AG08396 (cell line): ENCODE data around the gene PIP5K1B.

Experiments used
- DNase-seq: peaks from one replicate; pipeline ENCODE4 v3.0.0; 2012; ENCODE audit warnings: low spot score, mixed read lengths

Gene PIP5K1B

DNA sequence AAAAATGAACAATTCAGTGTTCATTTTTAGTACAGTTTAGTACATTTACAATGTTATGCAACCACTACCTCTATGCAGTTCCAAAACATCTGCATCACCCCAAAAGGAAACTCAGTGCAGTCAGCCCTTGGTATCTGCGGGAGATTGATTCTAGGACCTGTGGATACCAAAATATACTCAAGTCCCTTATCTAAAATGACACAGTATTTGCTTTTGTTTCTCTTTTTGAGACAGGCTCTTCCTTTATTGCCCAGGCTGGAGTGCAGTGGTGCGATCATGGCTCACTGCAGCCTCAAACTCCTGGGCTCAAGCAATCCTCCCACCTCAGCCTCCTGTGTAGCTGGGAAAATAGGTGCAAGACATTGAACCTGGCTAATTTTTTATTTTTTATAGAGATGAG is 114.0 kb downstream of the PIP5K1B start:
- no peak for DNase-seq

DNA sequence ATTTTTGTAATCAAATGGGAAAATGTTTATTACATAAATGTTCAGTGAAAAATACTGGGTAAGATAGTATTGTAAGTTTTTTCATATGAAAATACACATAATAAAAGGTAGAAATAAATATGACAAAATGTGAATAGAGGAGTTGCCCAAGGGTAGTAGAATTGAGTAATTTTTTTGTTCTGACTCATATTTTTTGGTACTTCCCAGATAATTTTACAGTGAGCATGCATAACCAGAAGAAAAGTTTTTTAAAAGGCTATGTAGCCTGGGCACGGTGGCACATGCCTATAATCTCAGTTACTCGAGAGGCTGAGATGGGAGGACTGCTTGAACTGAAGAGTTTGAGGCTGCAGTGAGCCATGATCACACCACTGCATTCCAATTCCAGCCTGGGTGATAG is 116.9 kb downstream of the PIP5K1B start:
- DNase-seq, result no peak

DNA sequence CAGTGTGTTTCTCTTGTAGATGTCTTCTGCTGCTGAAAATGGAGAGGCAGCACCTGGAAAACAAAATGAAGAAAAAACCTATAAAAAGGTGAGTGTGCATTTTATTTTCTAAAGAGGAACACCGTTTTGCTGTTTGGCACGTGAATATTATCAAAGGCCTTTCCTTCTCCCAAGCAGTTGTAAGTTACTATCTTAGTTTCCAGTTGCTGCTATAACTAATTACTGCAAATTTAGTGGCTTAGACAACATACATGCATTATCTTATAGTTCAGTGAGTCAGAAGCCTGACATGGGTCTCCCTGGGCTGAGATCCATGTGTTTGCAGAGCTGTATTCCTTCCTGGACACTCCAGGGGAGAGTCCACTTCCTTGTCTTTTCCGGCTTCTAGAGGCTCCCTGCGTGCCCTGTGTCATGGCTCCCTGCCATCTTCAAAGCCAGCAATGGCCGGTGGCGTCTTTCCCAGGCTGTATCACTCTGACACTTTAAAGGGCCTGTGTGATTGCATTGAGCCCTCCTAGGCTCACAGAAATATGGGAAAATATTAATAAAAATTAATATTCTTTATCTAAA is 117.6 kb downstream of the PIP5K1B start:
- no peak for DNase-seq

DNA sequence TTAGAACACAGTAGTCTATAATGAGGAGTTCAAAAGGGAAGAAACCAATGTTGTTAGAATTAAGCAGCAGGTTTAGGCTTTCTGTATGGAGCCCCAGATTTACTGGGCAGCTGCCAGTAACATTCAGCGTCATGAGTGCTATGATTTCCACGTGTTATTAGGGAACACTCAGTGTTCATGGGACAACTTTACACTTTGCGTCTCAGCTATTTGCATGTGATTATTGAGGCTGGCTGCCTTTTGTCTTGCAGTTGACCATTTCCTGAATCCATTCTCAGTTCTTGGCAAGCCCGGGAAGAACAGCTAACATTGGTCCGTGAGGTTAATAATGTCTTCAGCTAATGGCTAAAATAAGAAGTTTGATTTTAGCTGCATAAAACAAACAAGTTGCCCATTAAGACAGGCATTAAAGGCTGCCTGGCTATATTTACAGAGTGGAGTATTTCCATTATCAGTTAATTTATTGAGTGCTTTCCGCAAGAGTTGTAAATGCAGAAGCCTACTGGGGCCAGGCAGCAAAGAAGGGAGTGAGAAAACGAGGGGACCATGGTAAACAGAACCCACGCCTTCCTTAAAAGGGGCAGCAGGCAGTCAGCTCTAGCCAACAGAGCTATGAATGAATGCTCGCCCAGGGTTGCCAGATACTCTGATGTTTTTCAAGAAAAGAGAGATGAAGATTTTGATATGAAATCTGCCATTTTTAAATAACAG is 120.9 kb downstream of the PIP5K1B start:
- no peak for DNase-seq

DNA sequence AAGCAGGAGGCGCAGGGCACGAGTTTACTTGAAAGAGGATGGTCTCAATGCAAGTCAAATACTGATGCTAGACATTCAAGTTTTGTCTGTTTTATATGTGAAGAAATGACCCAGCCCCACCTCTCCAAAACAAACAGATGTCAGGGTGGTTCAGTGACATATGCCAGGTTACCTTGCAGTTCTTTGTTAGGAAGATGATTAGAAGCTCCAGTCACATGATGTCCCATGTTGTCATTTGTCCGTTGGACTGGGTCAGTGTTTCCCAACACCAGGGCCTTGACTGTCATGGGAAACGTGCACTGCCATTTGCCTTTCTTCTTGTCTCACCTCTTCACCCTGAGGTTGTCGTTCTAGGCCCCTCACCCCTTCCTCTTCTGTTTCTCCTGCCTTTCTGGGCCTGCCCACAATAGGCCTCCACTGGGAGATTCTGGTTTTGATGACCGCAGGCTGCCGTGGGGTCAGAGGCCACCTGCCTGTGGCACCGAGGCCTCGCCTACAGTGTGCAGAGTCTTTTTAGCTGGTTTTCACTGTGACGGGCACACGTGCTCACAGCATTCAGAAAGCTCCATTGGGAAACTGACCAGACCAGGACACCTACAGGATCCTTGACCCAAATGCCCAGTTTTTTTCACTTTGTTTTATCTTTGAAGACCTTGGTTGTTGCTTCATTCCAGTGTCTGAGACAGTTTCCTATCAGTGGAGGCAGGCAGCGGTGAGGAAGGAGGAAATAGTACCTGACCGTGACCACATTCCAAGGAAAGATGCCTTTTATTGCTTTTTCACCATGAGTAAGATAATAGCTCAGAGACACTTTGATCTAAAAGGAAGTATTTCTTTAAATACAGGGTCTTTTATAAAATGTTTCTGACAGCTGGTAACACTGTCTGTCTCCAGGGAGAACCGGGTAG is 123.1 kb downstream of the PIP5K1B start:
- DNase-seq, result no peak

DNA sequence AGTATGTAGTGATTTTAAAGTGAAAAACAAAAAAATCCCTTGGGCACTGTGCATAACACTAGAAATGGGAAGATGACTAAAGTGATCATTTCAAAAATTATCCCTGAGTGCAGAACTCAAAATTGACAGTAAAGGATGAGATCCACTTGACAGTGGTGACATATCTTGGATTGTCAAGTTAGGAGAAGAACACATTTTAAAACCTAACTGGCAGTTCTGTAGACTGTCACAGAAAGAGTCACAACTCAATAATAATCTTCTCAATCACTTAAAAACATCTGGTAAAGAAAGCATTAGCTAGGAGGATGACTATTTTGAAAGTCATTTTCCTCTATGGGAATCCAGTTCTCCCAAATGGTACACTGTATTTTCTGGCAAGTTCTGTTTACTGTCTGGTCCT is 127.1 kb downstream of the PIP5K1B start:
- DNase-seq, result no peak

DNA sequence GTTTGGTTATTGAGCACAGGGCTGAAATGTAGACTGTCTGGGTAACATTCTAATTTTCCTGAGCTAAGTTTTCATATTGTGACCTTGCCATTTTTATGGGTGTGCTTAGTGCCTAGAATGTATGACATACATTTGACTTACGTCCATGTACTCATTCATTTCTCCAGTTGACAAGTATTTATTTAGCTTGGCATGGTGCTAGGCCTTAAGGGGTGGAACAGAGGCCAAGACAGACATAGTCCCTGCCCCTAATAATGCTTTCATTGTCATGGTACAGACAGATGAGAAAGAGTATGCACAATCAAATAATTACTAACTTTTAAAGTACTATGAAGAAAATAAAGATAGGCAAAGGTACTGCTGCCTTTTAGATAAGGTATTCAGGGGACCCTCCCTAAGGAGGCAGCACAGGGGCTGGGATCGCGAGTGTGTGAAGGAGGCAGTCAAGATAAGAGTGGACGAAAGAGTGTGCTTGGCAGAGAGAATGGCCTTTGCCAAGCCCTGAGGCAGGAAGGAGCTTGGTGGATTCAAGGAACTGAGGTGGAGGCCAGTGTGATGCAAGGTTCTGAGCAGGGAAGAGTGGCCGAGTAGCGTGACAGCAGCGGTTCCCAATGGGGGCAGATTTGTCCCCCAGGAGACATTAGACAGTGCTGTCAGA is 128.0 kb downstream of the PIP5K1B start:
- no peak for DNase-seq

GRCh38 chr9:68834931-68835520 is 130.0 kb downstream of the PIP5K1B start:
- no peak for DNase-seq

DNA sequence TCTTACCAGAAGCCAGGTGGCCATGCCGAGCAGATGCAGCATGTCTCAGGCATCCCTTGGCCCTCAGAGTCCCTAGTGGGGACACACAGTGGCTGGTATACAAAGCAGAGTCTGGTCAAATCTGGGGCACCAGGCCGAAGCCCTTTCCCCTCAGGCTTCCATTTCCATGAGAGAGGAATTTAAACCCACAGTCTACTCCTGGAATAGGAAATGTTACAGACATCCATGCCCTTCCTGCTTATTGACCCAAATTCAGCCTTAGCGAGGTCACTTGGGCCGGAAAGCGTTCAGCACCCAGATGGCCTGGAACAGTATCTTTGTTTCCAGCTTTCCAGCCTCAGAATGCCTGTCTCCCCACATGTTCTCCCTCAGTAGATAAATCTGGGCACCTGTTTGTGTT is 131.7 kb downstream of the PIP5K1B start:
- DNase-seq, result no peak

DNA sequence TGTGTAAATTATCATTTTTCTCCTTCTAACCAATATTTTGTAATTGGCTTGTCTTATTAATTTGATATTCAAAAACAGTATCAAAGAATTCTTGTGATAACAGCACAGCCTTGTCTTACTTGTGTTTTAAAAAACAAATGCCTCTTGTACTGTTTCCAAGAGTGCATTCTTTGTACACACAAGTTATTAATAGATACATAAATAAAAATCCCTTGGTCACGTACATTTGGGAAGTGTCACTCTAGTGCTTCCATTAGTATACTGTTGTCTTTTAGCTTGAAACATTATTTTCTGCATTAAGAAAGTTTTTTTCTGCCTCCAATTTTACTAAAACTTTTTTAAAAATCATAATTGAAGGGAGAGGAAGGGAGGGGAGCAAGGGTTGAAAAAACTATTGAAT is 133.2 kb downstream of the PIP5K1B start:
- DNase-seq, result no peak

GRCh38 chr9:68841276-68842052 is 136.4 kb downstream of the PIP5K1B start:
- DNase-seq, result no peak

- DNase-seq, result no peak
Observed at GRCh38 chr9:68842568-68842967, 137.5 kb downstream of the PIP5K1B start.

DNA sequence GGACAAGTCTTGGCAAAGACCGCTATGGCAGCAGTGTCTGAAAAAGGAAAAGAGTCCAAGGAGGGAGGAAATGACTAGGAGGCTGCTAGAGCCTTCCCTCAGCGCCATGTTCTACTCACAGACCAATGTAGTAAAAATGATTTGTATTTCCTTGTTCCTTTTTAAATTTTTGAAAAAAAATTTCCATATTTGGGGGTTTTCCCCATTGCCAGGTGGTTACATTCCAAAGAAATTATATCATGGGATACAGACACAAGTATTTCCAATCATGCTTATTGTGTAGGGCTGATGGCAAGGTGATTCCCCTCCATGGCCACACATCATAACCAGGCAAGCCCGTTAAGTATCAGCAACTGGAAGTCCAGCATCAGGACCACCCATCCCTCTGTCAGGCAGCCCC is 138.2 kb downstream of the PIP5K1B start:
- no peak for DNase-seq

- DNase-seq, result no peak
Observed at GRCh38 chr9:68844157-68844556, 139.1 kb downstream of the PIP5K1B start.

GRCh38 chr9:68844631-68845612 is 139.9 kb downstream of the PIP5K1B start:
- DNase-seq, result peak; percentile 33

DNA sequence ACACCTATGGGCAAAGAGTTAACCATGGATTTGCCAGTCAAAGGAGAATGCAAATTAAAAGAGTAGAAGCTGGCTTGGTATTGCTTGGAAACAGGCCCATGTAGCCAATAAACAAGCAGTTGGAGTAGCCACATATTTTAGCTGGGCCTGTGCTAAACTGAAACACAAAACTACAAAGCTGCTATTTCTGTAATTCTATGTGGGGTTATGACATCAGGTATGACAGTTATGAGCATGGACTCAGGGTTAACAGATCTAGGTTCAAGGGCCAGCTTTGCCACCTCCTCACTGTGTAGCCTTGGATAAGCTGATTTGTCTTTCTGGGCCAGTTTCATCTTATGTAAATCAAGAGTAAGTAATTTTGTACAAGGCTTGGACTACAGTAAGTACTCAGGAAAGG is 142.7 kb downstream of the PIP5K1B start:
- no peak for DNase-seq

- DNase-seq, result no peak
Observed at GRCh38 chr9:68851657-68852056, 146.6 kb downstream of the PIP5K1B start.

GRCh38 chr9:68852941-68853340 is 147.9 kb downstream of the PIP5K1B start:
- no peak for DNase-seq

DNA sequence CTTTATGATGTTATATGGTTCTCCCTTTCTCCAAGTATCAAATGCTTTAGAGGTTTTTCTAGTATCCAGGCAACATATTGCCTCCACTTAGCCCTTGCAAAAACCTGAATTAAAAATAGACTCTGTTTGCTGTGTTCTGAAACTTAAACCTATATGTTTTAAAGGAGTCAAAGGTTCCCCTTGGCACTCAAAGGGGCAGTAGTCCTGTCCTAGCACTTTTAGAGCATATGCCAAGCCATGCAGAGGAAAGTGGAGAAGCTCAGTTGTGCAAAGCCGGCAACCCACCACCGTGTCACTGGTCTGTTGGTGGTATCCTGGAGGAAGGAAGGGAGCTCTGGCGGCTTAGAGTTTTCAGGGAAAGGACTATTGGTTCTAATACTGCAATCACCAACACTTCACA is 154.3 kb downstream of the PIP5K1B start:
- no peak for DNase-seq

- DNase-seq, result no peak
Observed at GRCh38 chr9:68860419-68860818, 155.4 kb downstream of the PIP5K1B start.
